SK-N-MC (cell line): Measurements from ENCODE around the gene KANK3.

Experiments used
- EZH2 ChIP-seq: fragments of 200-600 bp; sonication (generic); IDR thresholded peaks from one replicate; pipeline ENCODE4 v1.6.1; 2017; ENCODE audit warnings: antibody characterized with exemption
- FOXP2 ChIP-seq: optimal IDR thresholded peaks from 2 replicates; pipeline ENCODE3; 2011; ENCODE audit warnings: mild to moderate bottlenecking, moderate library complexity; ENCODE audit not compliant: insufficient read depth; ENCODE audit errors: extremely low read length, control extremely low read depth
- POLR2AphosphoS5 ChIP-seq: IDR thresholded peaks from 2 replicates; pipeline ENCODE4 v1.6.1; 2012; ENCODE audit warnings: mild to moderate bottlenecking, low read depth, low read length, borderline replicate concordance

- TF ChIP-seq EZH2 (no peak), POLR2AphosphoS5 (no peak), FOXP2 (no peak)
Observed at GRCh38 chr19:8320564-8321066, 22.4 kb downstream of the KANK3 start.
